ENCODE results near the gene SCLY. TPM values are rescaled to one million over a fixed set of nuclear protein-coding genes. Genes with fewer than 3 reads are reported as not detected.

SCLY gene
- total and polyA plus RNA-seq, 4 donors: 7.8 to 16.1 (median 12.1) TPM

- DNase-seq: no peak
- no peak overlapping the region for H3K27ac ChIP-seq (ENCODE audit: low read depth in 1 of 2, low read length in 1 of 2)
- no peak overlapping the region for H3K4me3 ChIP-seq
- ATAC-seq (ENCODE audit: insufficient read depth, low FRiP score): no peak
- no peak for TF ChIP-seq CTCF (IDR thresholded peaks at IDR 0.05; ENCODE audit: control extremely low read depth, extremely low read depth)
- H3K9ac ChIP-seq (ENCODE audit: insufficient read depth in 1 of 2, low read length in 2 of 2): no peak overlapping the region
- WGBS, 2 donors: 78 to 87% methylated on average over 22 of the region's 22 CpGs
- H3K4me1 ChIP-seq (ENCODE audit: control insufficient read depth in 5 of 5, insufficient read depth in 5 of 5, low read length in 5 of 5): peaks cover 0 to 18% (median 4%) of the 10 kb centered on the region in 5 donors
- no peaks in the 10 kb centered on the region for H3K36me3 ChIP-seq (ENCODE audit: control insufficient read depth in 4 of 4, insufficient read depth in 4 of 4, low read length in 4 of 4)
- peaks cover 0 to 5% (median 0%) of the 10 kb centered on the region in 3 donors for H3K27me3 ChIP-seq (ENCODE audit: control insufficient read depth in 3 of 3, insufficient read depth in 3 of 3, low read length in 2 of 3)
- H3K9me3 ChIP-seq (ENCODE audit: control insufficient read depth in 4 of 4, insufficient read depth in 3 of 4, low read length in 3 of 4): peaks cover 0 to 3% (median 0%) of the 10 kb centered on the region in 4 donors
Observed at GRCh38 chr2:238123218-238123971, 62.6 kb downstream of the SCLY start.

GRCh38 chr2:238123991-238124470 lies 63.2 kb downstream of the SCLY start:
- no peak overlapping the region for H3K4me3 ChIP-seq
- TF ChIP-seq CTCF (IDR thresholded peaks at IDR 0.05; ENCODE audit: control extremely low read depth, extremely low read depth): no peak
- no peak overlapping the region for H3K9ac ChIP-seq (ENCODE audit: insufficient read depth in 1 of 2, low read length in 2 of 2)
- DNase-seq: no peak
- peaks cover 0 to 20% (median 4%) of the 10 kb centered on the region in 5 donors for H3K4me1 ChIP-seq (ENCODE audit: control insufficient read depth in 5 of 5, insufficient read depth in 5 of 5, low read length in 5 of 5)
- no peak for ATAC-seq (ENCODE audit: insufficient read depth, low FRiP score)
- H3K27ac ChIP-seq (ENCODE audit: low read depth in 1 of 2, low read length in 1 of 2): no peak overlapping the region
- peaks cover 0 to 3% (median 0%) of the 10 kb centered on the region in 4 donors for H3K9me3 ChIP-seq (ENCODE audit: control insufficient read depth in 4 of 4, insufficient read depth in 3 of 4, low read length in 3 of 4)
- WGBS, 2 donors: 79 to 80% methylated on average over 14 of the region's 14 CpGs
- no peaks in the 10 kb centered on the region for H3K27me3 ChIP-seq (ENCODE audit: control insufficient read depth in 3 of 3, insufficient read depth in 3 of 3, low read length in 2 of 3)
- H3K36me3 ChIP-seq (ENCODE audit: control insufficient read depth in 4 of 4, insufficient read depth in 4 of 4, low read length in 4 of 4): no peaks in the 10 kb centered on the region

- Histone ChIP-seq H3K27me3 (ENCODE audit: control insufficient read depth in 3 of 3, insufficient read depth in 3 of 3, low read length in 2 of 3) (no peaks in the 10 kb centered on the region), H3K9ac (ENCODE audit: insufficient read depth in 1 of 2, low read length in 2 of 2) (no peak overlapping the region), H3K4me3 (no peak overlapping the region), H3K27ac (ENCODE audit: low read depth in 1 of 2, low read length in 1 of 2) (no peak overlapping the region), H3K4me1 (ENCODE audit: control insufficient read depth in 5 of 5, insufficient read depth in 5 of 5, low read length in 5 of 5) (peaks cover 0 to 20% (median 4%) of the 10 kb centered on the region in 5 donors), H3K36me3 (ENCODE audit: control insufficient read depth in 4 of 4, insufficient read depth in 4 of 4, low read length in 4 of 4) (no peaks in the 10 kb centered on the region), H3K9me3 (ENCODE audit: control insufficient read depth in 4 of 4, insufficient read depth in 3 of 4, low read length in 3 of 4) (peaks cover 0 to 3% (median 0%) of the 10 kb centered on the region in 4 donors)
- no peak for TF ChIP-seq CTCF (IDR thresholded peaks at IDR 0.05; ENCODE audit: control extremely low read depth, extremely low read depth)
- ATAC-seq (ENCODE audit: insufficient read depth, low FRiP score) (no peak), DNase-seq (no peak)
- 93 to 95% methylated on average over 19 of the region's 19 CpGs for WGBS, 2 donors
Observed at GRCh38 chr2:238124488-238125126, 63.8 kb downstream of the SCLY start.
